H4 (cell line): ENCODE data around the gene CERKL. TPM values are rescaled to one million over a fixed set of nuclear protein-coding genes. Genes with fewer than 3 reads are reported as not detected.
"Not testable (repeated sequence)": the region's sequence is repeated elsewhere in the genome, so short reads cannot be mapped to it uniquely, and the experiment has no call there.

Experiments
- DNase-seq: peaks from one replicate; pipeline ENCODE4 v3.0.0-alpha.2; 2015; ENCODE audit warnings: low spot score
- total RNA-seq: library from RNA; depleted of rRNA; stranded (reverse); fragments of >200 nt; shearing (Covaris generic); gene quantifications from 2 replicates; pipeline ENCODE4 v1.2.3, GENCODE V29; 2014; rRNA removed

The CERKL gene, protein sequence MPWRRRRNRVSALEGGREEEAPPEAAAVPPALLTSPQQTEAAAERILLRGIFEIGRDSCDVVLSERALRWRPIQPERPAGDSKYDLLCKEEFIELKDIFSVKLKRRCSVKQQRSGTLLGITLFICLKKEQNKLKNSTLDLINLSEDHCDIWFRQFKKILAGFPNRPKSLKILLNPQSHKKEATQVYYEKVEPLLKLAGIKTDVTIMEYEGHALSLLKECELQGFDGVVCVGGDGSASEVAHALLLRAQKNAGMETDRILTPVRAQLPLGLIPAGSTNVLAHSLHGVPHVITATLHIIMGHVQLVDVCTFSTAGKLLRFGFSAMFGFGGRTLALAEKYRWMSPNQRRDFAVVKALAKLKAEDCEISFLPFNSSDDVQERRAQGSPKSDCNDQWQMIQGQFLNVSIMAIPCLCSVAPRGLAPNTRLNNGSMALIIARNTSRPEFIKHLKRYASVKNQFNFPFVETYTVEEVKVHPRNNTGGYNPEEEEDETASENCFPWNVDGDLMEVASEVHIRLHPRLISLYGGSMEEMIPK
- 0.06 and 0.85 TPM in 2 replicates for total RNA-seq

GRCh38 chr2:181656450-181657291 is at the start of gene CERKL:
Gene CERKL (minus strand): TSS chr2:181657105. CDS start chr2:181657006, 99 bp downstream.
- DNase-seq: no peak

DNA sequence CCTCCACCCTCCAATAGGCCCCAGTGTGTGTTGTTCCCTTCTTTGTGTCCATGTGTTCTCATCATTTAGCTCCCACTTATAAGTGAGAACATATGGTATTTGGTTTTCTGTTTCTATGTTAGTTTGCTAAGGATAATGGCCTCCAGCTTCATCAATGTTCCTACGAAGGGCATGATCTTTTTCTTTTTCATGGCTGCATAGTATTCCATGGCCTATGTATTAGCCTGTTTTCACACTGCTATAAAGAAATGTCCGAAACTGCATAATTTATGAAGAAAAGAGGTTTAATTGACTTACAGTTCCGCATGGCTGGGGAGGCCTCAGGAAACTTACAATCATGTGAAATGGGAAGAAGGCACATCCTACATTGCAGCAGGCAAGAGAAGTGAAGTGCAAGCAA is 45.6 kb upstream of the CERKL start:
- not testable (repeated sequence) for DNase-seq

- no peak for DNase-seq
Measured at GRCh38 chr2:181698223-181698622, 41.3 kb upstream of the CERKL start.

- DNase-seq: no peak
Measured at GRCh38 chr2:181697571-181697970, 40.7 kb upstream of the CERKL start.

GRCh38 chr2:181697126-181697525 is 40.2 kb upstream of the CERKL start:
- no peak for DNase-seq

GRCh38 chr2:181694271-181694670 is 37.4 kb upstream of the CERKL start:
- DNase-seq: no peak

GRCh38 chr2:181690860-181691259 is 34.0 kb upstream of the CERKL start:
- DNase-seq: no peak

DNA sequence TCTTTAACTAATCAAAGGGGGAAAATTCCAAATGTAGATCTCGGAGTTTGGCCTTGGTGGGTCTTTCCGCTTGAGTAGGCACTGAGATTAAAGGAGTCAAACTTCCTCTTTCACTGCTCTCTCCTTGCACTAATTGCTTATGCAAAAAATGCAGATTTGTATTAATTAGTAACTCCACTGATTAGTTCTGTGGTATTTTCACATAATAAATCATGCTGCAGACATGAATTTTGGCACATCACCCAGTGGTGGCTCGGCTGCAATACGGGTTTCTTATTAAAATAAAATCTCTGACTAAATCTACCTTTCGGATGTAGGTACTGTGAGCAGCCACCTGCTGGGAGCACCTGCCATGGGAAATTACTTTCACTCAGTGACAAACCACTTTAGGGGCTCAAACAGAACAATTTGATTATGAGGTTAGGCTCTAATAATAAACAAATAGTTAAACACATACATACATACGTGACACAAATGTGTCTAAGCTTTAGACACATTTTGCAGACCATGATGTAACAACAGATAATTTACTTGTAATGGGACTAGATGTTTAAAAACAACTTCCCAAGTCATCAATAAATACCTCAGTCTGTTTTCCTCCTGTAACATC is 29.8 kb upstream of the CERKL start:
- DNase-seq: no peak

- DNase-seq: no peak
Measured at GRCh38 chr2:181685150-181685688, 28.3 kb upstream of the CERKL start.

- DNase-seq: no peak
Measured at GRCh38 chr2:181684454-181685149, 27.7 kb upstream of the CERKL start.

- DNase-seq: no peak
Measured at GRCh38 chr2:181683518-181684453, 26.9 kb upstream of the CERKL start.

- no peak for DNase-seq
Measured at GRCh38 chr2:181682795-181683517, 26.1 kb upstream of the CERKL start.

GRCh38 chr2:181682026-181682789 is 25.3 kb upstream of the CERKL start:
- DNase-seq: no peak

- no peak for DNase-seq
Measured at GRCh38 chr2:181680937-181681811, 24.3 kb upstream of the CERKL start.

GRCh38 chr2:181680055-181680936 is 23.4 kb upstream of the CERKL start, which contains the start of gene NEUROD1:
Gene NEUROD1 (minus strand): TSS chr2:181680517. CDS start chr2:181678860, 1,657 bp downstream.
- peak; percentile 66 for DNase-seq

DNA sequence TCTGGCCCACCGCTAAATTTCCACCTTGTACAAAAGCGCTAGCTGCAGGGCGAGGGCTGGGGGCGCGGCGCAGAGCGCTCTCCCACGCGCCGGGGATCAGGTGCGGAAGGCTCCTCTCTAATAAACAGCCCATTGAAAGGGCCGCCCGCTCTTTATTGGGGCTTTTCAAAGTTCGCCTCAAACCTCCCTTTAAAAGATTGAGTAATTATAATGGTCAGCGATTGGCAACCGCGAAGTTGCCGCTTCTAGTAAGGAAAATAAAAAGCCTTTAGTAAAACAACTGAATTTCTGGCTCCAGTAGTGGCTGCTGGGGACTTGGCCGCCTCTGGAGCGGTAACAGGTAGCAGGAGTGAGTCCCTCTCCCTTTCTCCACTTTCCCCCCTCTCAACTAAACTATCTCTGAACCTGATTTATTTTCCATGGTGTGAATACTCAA is 22.7 kb upstream of the CERKL start:
- DNase-seq: no peak
